ENCODE measurements around the gene LRTM2. TPM values are rescaled to one million over a fixed set of nuclear protein-coding genes. Genes with fewer than 3 reads are reported as not detected.

LRTM2 gene
- total RNA-seq, 4 donors from 2014 or later: not detected

DNA sequence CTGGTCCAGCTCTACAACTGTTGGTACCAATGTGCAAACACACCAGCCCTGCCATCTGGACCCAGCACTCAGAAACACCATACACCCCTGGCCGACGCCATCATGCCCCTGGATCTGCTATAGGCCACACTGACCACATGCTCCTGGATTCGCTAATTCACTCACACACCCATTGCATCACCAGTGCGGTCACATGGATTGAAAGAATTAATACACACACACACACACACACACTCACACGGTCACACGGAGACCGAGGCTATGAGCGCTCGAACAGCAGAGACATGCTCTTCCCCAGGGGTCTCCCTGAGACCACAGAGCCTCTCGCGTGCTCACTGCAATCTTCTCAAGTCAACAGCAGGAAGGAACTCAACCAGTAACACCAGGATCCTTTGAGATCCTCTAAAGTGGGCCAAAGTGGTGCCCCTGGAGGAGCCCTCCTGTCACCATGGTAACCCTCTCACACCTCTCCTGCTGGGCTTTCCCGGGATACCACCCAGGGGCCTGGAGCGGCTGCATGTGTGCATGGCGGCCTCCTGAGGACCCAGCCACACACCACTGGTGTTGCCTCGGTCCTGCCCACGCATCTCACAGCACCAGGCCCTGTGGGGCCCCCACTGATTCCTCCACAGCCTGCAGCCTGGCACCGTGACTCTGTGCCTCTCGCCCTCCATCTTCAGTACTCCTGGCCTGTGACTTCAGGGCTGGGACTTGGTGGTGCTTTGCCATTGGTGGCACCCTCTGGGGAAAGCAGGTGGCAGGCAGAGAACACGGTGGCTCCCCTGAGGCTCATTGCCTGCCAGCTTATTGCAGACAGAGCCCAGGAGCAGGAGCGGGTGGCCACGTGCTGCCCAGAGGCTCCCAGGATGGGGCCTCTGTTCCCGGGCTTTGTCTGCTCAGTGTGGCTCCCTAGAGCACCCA, 15.1 kb downstream of the LRTM2 start:
- TF ChIP-seq, protein P1, sequence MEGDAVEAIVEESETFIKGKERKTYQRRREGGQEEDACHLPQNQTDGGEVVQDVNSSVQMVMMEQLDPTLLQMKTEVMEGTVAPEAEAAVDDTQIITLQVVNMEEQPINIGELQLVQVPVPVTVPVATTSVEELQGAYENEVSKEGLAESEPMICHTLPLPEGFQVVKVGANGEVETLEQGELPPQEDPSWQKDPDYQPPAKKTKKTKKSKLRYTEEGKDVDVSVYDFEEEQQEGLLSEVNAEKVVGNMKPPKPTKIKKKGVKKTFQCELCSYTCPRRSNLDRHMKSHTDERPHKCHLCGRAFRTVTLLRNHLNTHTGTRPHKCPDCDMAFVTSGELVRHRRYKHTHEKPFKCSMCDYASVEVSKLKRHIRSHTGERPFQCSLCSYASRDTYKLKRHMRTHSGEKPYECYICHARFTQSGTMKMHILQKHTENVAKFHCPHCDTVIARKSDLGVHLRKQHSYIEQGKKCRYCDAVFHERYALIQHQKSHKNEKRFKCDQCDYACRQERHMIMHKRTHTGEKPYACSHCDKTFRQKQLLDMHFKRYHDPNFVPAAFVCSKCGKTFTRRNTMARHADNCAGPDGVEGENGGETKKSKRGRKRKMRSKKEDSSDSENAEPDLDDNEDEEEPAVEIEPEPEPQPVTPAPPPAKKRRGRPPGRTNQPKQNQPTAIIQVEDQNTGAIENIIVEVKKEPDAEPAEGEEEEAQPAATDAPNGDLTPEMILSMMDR (IDR thresholded peaks at IDR 0.05; ENCODE audit: low read depth): no peak

DNA sequence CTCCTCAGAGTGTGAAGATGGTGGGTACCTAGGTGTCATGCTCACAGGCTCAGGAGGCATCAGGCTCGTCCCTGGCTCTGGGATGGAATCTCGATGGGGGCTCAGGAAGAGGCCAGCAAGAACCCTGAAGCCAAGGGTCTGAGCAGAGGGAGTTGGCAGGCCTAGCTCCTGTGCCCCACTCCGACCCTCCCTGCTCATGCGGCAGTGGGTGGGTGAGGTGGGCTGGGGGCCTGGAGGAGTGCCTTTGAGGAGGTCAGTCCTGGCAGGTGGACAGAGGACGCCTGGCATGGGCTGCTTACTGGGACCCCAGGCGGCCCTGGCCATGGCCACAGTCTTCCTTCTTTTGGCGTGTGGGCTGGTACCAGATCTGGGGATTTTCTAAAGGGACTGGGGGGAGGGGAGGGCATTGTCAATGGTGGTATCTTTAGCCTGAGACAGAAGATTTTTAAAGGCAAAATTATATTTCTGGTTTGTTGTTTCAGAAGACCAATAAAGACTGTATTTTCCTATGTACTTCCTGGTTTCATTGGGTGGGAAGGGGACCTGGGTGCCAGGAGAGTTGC, 16.0 kb downstream of the LRTM2 start:
- TF ChIP-seq, protein P1 (IDR thresholded peaks at IDR 0.05; ENCODE audit: low read depth): no peak

DNA sequence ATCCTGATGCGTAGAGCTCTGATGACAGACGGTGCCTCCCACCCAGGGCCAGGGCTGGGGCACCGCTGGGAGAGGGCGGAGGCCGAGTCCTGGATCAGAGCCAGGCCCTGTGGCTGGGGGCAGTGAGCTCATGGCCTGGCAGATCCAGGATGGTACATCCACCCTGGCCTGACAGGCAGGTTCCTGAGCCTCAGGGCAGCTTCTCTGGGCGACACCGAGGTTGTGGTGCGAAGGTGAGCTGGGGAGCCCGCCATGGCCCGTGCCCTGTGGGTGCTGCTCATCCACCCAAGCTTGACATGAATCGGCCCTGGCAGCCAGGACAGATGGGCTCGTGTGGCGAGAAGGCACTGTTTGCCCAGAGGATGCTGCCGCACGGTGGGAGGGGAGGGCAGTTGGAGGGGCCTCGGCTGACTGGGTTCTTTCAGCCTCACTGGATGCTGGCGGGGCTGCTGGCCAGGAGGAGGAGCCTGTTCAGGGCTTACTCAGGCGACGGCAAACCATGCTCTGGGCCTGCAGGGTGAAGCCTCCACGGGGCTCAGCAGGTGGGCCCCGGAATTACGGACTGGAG, 16.6 kb downstream of the LRTM2 start:
- TF ChIP-seq, protein P1 (IDR thresholded peaks at IDR 0.05; ENCODE audit: low read depth): no peak

DNA sequence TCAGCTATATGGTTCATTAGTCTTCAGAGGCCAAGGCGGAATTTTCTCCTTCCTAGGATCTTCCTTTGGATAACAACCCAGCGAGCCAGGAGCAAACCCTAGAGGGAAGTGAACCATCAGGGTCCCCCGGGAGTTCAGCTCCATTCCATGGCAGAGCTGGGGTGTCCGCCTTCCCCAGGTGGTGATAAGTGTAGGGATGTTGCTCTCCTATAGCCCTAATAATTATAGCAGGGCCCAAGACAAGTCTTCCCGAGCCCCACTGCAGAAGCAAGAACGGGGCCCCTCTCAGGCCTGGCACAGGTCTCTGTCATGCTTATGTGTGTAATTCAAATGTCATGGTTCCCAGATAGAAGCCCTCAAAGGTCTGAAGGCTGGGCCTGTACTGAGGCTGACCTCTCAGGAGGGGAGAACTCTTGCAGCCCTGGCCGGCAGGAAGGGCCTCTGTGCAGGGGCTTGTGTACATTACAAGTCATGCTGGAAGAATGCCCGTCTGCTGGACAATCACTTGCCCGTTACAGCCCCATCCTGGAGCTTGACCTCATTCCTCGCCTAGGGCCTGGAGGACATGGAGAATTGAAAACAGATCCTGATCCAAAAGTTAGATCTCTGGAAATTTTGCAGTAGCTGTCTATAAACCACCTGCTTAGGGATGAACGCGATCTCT, 17.3 kb downstream of the LRTM2 start:
- TF ChIP-seq, protein P1 (IDR thresholded peaks at IDR 0.05; ENCODE audit: low read depth): no peak

DNA sequence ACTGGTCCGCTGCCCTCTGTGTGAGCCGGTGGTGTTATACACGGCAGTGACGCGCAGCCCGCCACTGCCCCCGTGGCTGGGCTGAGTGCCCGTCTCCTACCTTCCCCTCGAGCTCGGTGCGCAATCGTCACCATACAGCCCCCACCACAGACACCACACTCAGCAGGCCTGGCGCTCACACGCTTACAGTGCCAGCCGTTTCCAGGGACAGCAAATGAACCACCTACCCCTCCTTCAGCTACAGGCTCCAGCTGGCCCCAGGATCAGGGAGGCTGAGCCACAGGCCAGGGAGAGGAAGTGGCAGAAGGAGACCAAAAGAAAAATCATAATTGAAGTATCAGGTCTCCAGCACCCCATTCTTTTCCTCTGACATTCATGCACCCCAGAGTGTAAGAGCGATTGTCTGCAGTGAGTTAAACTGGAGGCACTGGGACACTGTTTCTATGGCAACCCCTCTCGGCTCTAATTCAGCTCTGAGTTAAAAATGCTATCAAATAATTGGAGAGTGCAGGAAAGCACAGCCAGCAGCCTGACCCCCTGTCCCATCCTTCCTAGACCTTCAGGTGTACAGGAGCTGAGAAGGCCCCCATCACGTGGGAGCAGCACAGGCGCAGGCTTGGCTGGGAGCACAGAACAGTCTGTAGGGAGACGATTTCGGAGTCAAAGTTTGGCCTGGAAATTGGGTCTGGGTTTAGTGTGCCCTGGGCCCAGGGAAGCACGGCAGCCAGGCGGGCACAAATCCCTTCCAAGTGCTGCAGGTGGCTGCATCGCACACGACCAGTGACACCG, 18.0 kb downstream of the LRTM2 start:
- TF ChIP-seq, protein P1 (IDR thresholded peaks at IDR 0.05; ENCODE audit: low read depth): no peak

DNA sequence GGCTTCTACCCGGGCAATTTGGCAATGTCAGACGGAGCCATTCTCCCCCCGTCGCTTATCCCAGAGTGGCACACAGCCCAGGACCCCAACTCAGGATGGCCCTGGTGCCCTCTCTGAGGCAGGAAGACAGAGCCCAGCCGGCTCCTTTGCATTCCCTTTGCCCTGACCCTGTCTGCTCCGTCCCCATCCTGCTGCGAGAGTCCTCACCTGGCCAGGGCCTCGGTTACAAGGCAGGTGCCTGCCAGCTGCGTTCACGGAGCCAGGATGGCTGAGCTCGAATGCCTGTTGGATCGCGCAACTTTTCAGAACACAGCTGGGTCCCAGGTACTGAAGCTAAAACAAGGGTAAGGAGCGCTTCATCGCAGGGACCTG, 18.6 kb downstream of the LRTM2 start:
- TF ChIP-seq, protein P1 (IDR thresholded peaks at IDR 0.05; ENCODE audit: low read depth): no peak
